Trophoblast cell (in vitro differentiated cells and primary cell): Measurements from ENCODE around the gene FGGY.

Experiments used
- DNase-seq, 2 donors: peaks; one replicate each; pipeline ENCODE4 v3.0.0-alpha.2; 2016
- H2AFZ ChIP-seq: 2 replicates; pipeline ENCODE4 v1.6.1; 2013; ENCODE audit warnings: low read length, moderate library complexity, mild to moderate bottlenecking; ENCODE audit not compliant: insufficient read depth, poor library complexity
- H2AK5ac ChIP-seq: 2 replicates; pipeline ENCODE4 v1.6.1; 2013; ENCODE audit warnings: mild to moderate bottlenecking, low read length
- H2BK120ac ChIP-seq: 2 replicates; pipeline ENCODE4 v1.6.1; 2013; ENCODE audit warnings: low read length, mild to moderate bottlenecking, moderate library complexity; ENCODE audit not compliant: insufficient read depth, poor library complexity
- H2BK12ac ChIP-seq: 2 replicates; pipeline ENCODE4 v1.6.1; 2013; ENCODE audit warnings: mild to moderate bottlenecking, low read length, moderate library complexity
- H2BK5ac ChIP-seq: 2 replicates; pipeline ENCODE4 v1.6.1; 2013; ENCODE audit warnings: low read length, low read depth, moderate library complexity, mild to moderate bottlenecking; ENCODE audit not compliant: poor library complexity
- H3K14ac ChIP-seq: 2 replicates; pipeline ENCODE4 v1.6.1; 2013; ENCODE audit warnings: mild to moderate bottlenecking, low read length
- H3K18ac ChIP-seq: 2 replicates; pipeline ENCODE4 v1.6.1; 2013; ENCODE audit warnings: mild to moderate bottlenecking, low read length
- H3K23ac ChIP-seq: 2 replicates; pipeline ENCODE4 v1.6.1; 2013; ENCODE audit warnings: low read length
- H3K27ac ChIP-seq: 2 replicates; pipeline ENCODE4 v1.5.1; 2013; ENCODE audit warnings: low read depth, mild to moderate bottlenecking, inconsistent platforms, low read length, moderate library complexity
- H3K27me3 ChIP-seq: 2 replicates; pipeline ENCODE4 v1.6.1; 2013; ENCODE audit warnings: inconsistent platforms, mild to moderate bottlenecking, low read length, moderate library complexity; ENCODE audit not compliant: insufficient read depth
- H3K36me3 ChIP-seq, 2 experiments: 1 replicate in 1 of 2; 2 replicates in 1 of 2; pipeline ENCODE4 v1.6.1; 2013; ENCODE audit warnings: low read length in 2 of 2, mild to moderate bottlenecking in 2 of 2, moderate library complexity in 1 of 2; ENCODE audit not compliant: insufficient read depth in 2 of 2, control insufficient read depth in 1 of 2
- H3K4ac ChIP-seq: 2 replicates; pipeline ENCODE4 v1.6.1; 2013; ENCODE audit warnings: low read depth, mild to moderate bottlenecking, low read length, moderate library complexity
- H3K4me1 ChIP-seq, 2 experiments: 1 replicate in 1 of 2; 2 replicates in 1 of 2; pipeline ENCODE4 v1.6.1; 2013; ENCODE audit warnings: low read length in 2 of 2, mild to moderate bottlenecking in 2 of 2, moderate library complexity in 1 of 2; ENCODE audit not compliant: insufficient read depth in 2 of 2, control insufficient read depth in 1 of 2
- H3K4me2 ChIP-seq: 2 replicates; pipeline ENCODE4 v1.6.1; 2013; ENCODE audit warnings: inconsistent platforms, mild to moderate bottlenecking, low read length, moderate library complexity
- H3K4me3 ChIP-seq: 2 replicates; pipeline ENCODE4 v1.5.1; 2013; ENCODE audit warnings: mild to moderate bottlenecking, low read depth, low read length, inconsistent platforms
- H3K79me1 ChIP-seq: one replicate; pipeline ENCODE4 v1.6.1; 2013; ENCODE audit warnings: low read length
- H3K79me2 ChIP-seq: 2 replicates; pipeline ENCODE4 v1.6.1; 2013; ENCODE audit warnings: low read length, mild to moderate bottlenecking; ENCODE audit not compliant: control insufficient read depth, insufficient read depth, poor library complexity
- H3K9ac ChIP-seq: 2 replicates; pipeline ENCODE4 v1.6.1; 2013; ENCODE audit warnings: mild to moderate bottlenecking, low read length
- H3K9me3 ChIP-seq: 2 replicates; pipeline ENCODE4 v1.6.1; 2013; ENCODE audit warnings: low read depth, mild to moderate bottlenecking, control low read depth, inconsistent platforms, low read length; ENCODE audit not compliant: insufficient read depth
- H4K12ac ChIP-seq: 2 replicates; pipeline ENCODE4 v1.6.1; 2013; ENCODE audit warnings: low read depth, mild to moderate bottlenecking, low read length, moderate library complexity
- H4K8ac ChIP-seq: 2 replicates; pipeline ENCODE4 v1.6.1; 2013; ENCODE audit warnings: low read depth, mild to moderate bottlenecking, low read length, moderate library complexity
- H4K91ac ChIP-seq: one replicate; pipeline ENCODE4 v1.6.1; 2013; ENCODE audit warnings: low read depth, mild to moderate bottlenecking, low read length, moderate library complexity
- WGBS: extraction: QIAGEN DNeasy Blood & Tissue Kit; methylation state at CpG from one replicate; pipeline ENCODE4 v1.1.7; 2013; ENCODE audit warnings: missing lambda C conversion rate; ENCODE audit not compliant: insufficient read length, insufficient coverage; ENCODE audit errors: extremely low coverage; 5-methylcytosine and 5-hydroxymethylcytosine counted together

The FGGY gene

DNA sequence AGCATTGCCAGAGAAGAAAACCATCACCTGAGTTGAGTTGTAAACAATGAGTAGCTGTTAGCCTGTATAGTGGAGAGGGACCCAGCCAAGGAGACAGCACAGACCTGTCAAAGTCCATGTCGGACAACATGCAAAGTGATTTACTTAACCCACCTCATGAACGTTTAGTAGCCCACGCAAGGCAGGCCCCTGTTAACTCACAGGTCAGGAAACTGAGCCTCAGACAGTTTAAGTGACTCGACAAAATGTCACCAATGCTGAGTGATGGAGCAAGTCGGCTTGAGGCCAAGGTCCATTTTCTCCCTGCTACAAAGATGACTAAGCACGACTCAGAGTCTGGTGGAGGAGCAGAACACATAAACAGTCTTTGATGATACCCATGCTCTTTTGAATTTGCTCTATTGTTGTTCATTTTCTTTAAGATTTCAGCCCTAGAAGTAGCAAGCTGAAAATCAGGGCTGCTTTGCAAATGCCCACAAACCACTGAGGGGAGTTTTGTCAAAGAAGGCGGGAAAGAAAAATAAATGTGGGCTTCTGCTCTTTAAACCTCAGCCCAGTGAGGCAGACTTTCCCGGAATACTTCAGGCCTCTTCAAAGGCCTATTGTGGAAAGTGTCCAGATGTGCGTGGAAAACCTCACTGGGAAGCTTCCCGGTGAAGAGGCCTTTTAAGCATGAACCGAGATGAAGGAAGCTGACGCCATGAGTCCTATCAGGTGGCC, 434.0 kb downstream of the FGGY start:
- Histone ChIP-seq H3K27ac (peak overlapping the region; percentile 73), H3K14ac (peak overlapping the region; percentile 11), H3K36me3 (no peaks in the 10 kb centered on the region), H3K4me3 (no peak overlapping the region), H3K23ac (no peak overlapping the region), H2BK120ac (no peak overlapping the region), H3K9ac (no peak overlapping the region), H4K8ac (no peak overlapping the region), H2AK5ac (no peak overlapping the region), H3K4me2 (no peak overlapping the region), H2AFZ (peak overlapping the region; percentile 20), H3K79me2 (no peaks in the 10 kb centered on the region), H3K18ac (no peak overlapping the region), H3K9me3 (no peaks in the 10 kb centered on the region), H4K91ac (peak overlapping the region; percentile 5), H2BK12ac (peak overlapping the region; percentile 63), H4K12ac (no peak overlapping the region), H2BK5ac (peak overlapping the region; percentile 10), H3K4me1 (peaks cover 10 to 17% of the 10 kb centered on the region in 2 experiments), H3K27me3 (no peaks in the 10 kb centered on the region), H3K79me1 (peaks cover 3% of the 10 kb centered on the region), H3K4ac (no peak overlapping the region)
- no peak for DNase-seq
- no CpG with 5 or more reads among the region's 12 CpGs for WGBS

DNA sequence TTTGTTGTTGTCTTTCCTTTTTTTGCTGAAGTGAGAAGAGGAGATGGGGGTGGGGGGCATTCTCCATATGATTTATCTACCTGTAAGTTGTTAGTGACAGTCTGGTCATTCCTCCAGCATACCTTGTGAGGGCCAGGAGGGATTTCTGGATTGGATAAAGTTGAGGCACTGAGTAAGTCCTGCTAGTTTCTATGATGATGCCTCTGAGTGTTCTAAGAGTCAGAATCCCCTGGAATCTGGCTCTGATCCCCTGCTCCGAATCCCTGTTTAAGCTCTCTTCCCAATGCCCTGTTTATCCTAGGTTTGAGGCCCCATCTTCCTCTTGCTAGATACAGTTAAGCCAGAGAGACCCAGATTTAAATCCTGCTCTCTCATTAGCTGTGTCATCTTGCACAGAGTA, 434.7 kb downstream of the FGGY start:
- Histone ChIP-seq H3K4me3 (no peak overlapping the region), H3K27me3 (no peaks in the 10 kb centered on the region), H4K12ac (no peak overlapping the region), H3K14ac (no peak overlapping the region), H3K9me3 (no peaks in the 10 kb centered on the region), H2AFZ (no peak overlapping the region), H2BK5ac (no peak overlapping the region), H2AK5ac (no peak overlapping the region), H2BK12ac (no peak overlapping the region), H3K4ac (no peak overlapping the region), H3K4me1 (peaks cover 10 to 17% of the 10 kb centered on the region in 2 experiments), H3K18ac (no peak overlapping the region), H4K8ac (no peak overlapping the region), H3K79me1 (peaks cover 3% of the 10 kb centered on the region), H3K27ac (peak overlapping the region; percentile 73), H3K23ac (no peak overlapping the region), H2BK120ac (no peak overlapping the region), H3K36me3 (no peaks in the 10 kb centered on the region), H3K79me2 (no peaks in the 10 kb centered on the region), H3K4me2 (no peak overlapping the region), H4K91ac (peak overlapping the region; percentile 16), H3K9ac (no peak overlapping the region)
- no CpG with 5 or more reads among the region's 1 CpG for WGBS
- DNase-seq = no peak

GRCh38 chr1:59732214-59732955, 435.5 kb downstream of the FGGY start:
- DNase-seq = no peak
- Histone ChIP-seq H3K27ac (no peak overlapping the region), H3K18ac (no peak overlapping the region), H4K91ac (no peak overlapping the region), H3K9ac (no peak overlapping the region), H3K79me1 (peaks cover 3% of the 10 kb centered on the region), H3K27me3 (no peaks in the 10 kb centered on the region), H3K9me3 (peaks cover 7% of the 10 kb centered on the region), H2AFZ (no peak overlapping the region), H3K36me3 (no peaks in the 10 kb centered on the region), H4K12ac (no peak overlapping the region), H3K4me2 (no peak overlapping the region), H2BK120ac (no peak overlapping the region), H3K23ac (no peak overlapping the region), H2BK5ac (no peak overlapping the region), H3K79me2 (no peaks in the 10 kb centered on the region), H3K4me3 (no peak overlapping the region), H2BK12ac (no peak overlapping the region), H3K14ac (no peak overlapping the region), H3K4ac (no peak overlapping the region), H4K8ac (no peak overlapping the region), H3K4me1 (peaks cover 10 to 17% of the 10 kb centered on the region in 2 experiments), H2AK5ac (no peak overlapping the region)
- WGBS = no CpG with 5 or more reads among the region's 10 CpGs

DNA sequence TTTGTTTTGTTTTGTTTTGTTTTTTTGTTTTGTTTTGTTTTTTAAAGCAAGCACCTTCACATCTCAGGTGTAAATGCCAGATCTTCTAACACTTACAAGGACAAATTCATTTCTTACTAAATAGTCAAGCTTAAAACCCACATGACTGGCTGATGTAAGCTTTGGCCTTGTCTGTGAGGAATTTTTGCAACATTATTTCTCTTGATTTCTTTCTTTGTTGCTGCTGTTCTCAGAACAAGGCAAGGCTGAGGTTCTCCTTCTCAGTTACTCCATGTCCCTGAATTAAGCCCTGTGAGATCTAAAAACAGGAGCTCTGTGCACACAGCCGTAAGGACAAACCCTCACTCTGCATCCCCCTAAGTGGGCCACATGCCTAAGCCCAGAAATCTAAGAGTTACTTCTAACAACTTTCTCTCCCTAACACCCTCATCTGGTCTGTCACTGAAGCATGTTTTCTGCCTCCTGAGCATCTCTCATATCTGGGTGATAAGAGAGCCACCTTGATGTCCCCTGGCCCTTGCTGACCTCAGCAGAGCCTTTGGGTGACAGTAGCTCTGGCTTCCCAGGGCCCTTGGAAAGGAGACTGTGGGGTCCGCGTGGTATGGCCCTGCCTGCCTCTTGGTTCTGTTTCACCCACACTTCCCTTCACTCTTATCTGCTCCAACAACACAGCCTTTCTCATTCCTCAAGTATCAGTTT, 436.7 kb downstream of the FGGY start:
- Histone ChIP-seq H3K79me1 (peaks cover 3% of the 10 kb centered on the region), H2BK120ac (no peak overlapping the region), H4K91ac (no peak overlapping the region), H2BK12ac (no peak overlapping the region), H2AK5ac (no peak overlapping the region), H3K9ac (no peak overlapping the region), H3K4ac (no peak overlapping the region), H3K4me2 (no peak overlapping the region), H3K27ac (no peak overlapping the region), H3K14ac (no peak overlapping the region), H3K23ac (no peak overlapping the region), H3K9me3 (peaks cover 7% of the 10 kb centered on the region), H3K4me1 (peaks cover 10 to 21% of the 10 kb centered on the region in 2 experiments), H3K36me3 (no peaks in the 10 kb centered on the region), H3K27me3 (no peaks in the 10 kb centered on the region), H2AFZ (no peak overlapping the region), H2BK5ac (no peak overlapping the region), H4K8ac (no peak overlapping the region), H4K12ac (no peak overlapping the region), H3K4me3 (no peak overlapping the region), H3K18ac (no peak overlapping the region), H3K79me2 (no peaks in the 10 kb centered on the region)
- DNase-seq = no peak
- no CpG with 5 or more reads among the region's 3 CpGs for WGBS
